Prostate gland (tissue), 2 donors: ENCODE measurements around the gene PTPN18. TPM values are rescaled to one million over a fixed set of nuclear protein-coding genes. Genes with fewer than 3 reads are reported as not detected.

Experiments used
- DNase-seq: peaks from one replicate; pipeline ENCODE4 v3.0.0-alpha.2; 2019; ENCODE audit warnings: low spot score
- H3K27ac ChIP-seq, 2 donors: fragments of 200-600 bp; sonication (generic); 2 replicates each; pipeline ENCODE4 v1.5.1; 2017 to 2019
- H3K27me3 ChIP-seq: fragments of 200-600 bp; sonication (generic); replicated peaks from 2 replicates; pipeline ENCODE4 v1.5.1; 2019; ENCODE audit not compliant: insufficient read depth
- H3K36me3 ChIP-seq, 2 donors: fragments of 200-600 bp; sonication (generic); 1 replicate in 1 of 2; 2 replicates in 1 of 2; pipeline versions ENCODE4 v1.5.1 to v1.8.1; 2017 to 2019
- H3K4me1 ChIP-seq: fragments of 200-600 bp; sonication (generic); replicated peaks from 2 replicates; pipeline ENCODE4 v1.5.1; 2019
- H3K4me3 ChIP-seq, 2 donors: fragments of 200-600 bp; sonication (generic); 2 replicates each; pipeline ENCODE4 v1.5.1; 2017 to 2019
- H3K9me3 ChIP-seq: fragments of 200-600 bp; sonication (generic); 2 replicates; pipeline ENCODE4 v1.5.1; 2017
- POLR2A ChIP-seq: fragments of 450-650 bp; IDR thresholded peaks from one replicate; pipeline ENCODE4 v1.6.1; 2016; ENCODE audit warnings: antibody characterized with exemption, mild to moderate bottlenecking
- POLR2AphosphoS5 ChIP-seq: sonication (generic); formaldehyde crosslinking; IDR thresholded peaks from one replicate; pipeline ENCODE4 v1.6.1; 2017; ENCODE audit warnings: antibody characterized with exemption
- WGBS: methylation state at CpG from one replicate; pipeline ENCODE4 v1.1.5; 2018; 5-methylcytosine and 5-hydroxymethylcytosine counted together
- intact Hi-C: fragments of 100-400 bp; cut with DNase I; formaldehyde crosslinking; loops from one replicate; pipeline ENCODE4 v1.14.2; 2022
- total RNA-seq, 2 donors: library from RNA; depleted of rRNA; stranded (reverse); fragments of >200 nt; gene quantifications; one replicate each; pipeline ENCODE4 v1.1.0, GENCODE V29; 2016
- TF ChIP-seq, protein P1 (sequence below), 4 experiments: fragments of 200-600 bp in 2 of 4; fragments of 450-650 bp in 2 of 4; sonication (generic) in 2 of 4; IDR thresholded peaks; 1 replicate in 3 of 4; 2 replicates in 1 of 4; pipeline ENCODE4 v1.5.1; 2016 to 2019; ENCODE audit warnings: antibody characterized with exemption in 4 of 4, mild to moderate bottlenecking in 2 of 4, moderate library complexity in 2 of 4

Gene PTPN18
- total RNA-seq, 2 donors from 2014 or later, result 37.1 to 93.6 TPM

DNA sequence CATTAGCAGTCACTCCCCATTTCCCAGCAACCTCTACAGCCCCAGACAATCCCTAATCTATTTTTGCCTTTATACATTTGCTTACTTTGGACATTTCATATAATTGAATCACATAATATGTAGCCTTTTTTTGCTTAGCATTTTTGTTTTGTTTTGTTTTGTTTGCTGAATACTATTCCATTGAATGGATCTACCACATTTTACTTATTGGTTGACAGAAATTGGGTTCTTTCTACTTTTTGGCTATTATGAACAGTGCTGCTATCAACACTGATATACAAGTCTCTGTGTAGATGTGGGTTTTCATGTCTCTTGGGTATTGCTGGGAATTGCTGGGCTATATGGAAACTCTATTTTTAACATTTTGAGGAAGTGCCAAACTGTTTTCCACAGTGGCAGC, 7.6 kb downstream of the PTPN18 start:
- intact Hi-C loops, result no loop called here
- no peak for TF ChIP-seq POLR2A
- TF ChIP-seq, protein P1, sequence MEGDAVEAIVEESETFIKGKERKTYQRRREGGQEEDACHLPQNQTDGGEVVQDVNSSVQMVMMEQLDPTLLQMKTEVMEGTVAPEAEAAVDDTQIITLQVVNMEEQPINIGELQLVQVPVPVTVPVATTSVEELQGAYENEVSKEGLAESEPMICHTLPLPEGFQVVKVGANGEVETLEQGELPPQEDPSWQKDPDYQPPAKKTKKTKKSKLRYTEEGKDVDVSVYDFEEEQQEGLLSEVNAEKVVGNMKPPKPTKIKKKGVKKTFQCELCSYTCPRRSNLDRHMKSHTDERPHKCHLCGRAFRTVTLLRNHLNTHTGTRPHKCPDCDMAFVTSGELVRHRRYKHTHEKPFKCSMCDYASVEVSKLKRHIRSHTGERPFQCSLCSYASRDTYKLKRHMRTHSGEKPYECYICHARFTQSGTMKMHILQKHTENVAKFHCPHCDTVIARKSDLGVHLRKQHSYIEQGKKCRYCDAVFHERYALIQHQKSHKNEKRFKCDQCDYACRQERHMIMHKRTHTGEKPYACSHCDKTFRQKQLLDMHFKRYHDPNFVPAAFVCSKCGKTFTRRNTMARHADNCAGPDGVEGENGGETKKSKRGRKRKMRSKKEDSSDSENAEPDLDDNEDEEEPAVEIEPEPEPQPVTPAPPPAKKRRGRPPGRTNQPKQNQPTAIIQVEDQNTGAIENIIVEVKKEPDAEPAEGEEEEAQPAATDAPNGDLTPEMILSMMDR (IDR thresholded peaks at IDR 0.05), result no peak
- no peak for TF ChIP-seq POLR2AphosphoS5
- H3K36me3 ChIP-seq, result no peaks in the 10 kb centered on the region
- H3K9me3 ChIP-seq, result no peaks in the 10 kb centered on the region
- no peak for DNase-seq
- H3K4me1 ChIP-seq, result no peaks in the 10 kb centered on the region
- no peak overlapping the region for H3K4me3 ChIP-seq
- no peaks in the 10 kb centered on the region for H3K27me3 ChIP-seq
- no peak overlapping the region for H3K27ac ChIP-seq

DNA sequence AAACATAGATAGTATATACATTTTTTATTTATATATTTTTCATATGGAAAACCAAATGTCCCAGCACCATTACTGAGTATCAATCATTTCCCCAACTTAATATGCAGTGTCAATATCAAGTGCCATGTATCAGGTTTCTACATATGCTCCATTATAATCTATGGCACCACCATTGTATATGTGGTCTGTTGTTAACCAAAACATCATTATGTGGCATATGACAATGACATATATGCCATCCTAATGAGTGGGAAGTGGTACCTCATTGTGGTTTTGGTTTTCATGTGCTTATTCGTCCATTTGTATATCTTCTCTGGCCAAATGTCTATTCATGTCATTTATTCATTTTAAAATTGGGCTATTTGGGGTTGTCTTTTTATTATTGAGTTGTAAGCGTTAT, 9.2 kb downstream of the PTPN18 start:
- H3K9me3 ChIP-seq, result no peaks in the 10 kb centered on the region
- H3K4me1 ChIP-seq, result no peaks in the 10 kb centered on the region
- no peak for TF ChIP-seq POLR2A
- no peak for TF ChIP-seq POLR2AphosphoS5
- TF ChIP-seq, protein P1 (IDR thresholded peaks at IDR 0.05), result no peak
- WGBS, result 89% methylated on average over 2 of the region's 2 CpGs
- no peak overlapping the region for H3K4me3 ChIP-seq
- DNase-seq, result no peak
- no peaks in the 10 kb centered on the region for H3K27me3 ChIP-seq
- H3K27ac ChIP-seq, result no peak overlapping the region
- H3K36me3 ChIP-seq, result no peaks in the 10 kb centered on the region
- intact Hi-C loops, result no loop called here

DNA sequence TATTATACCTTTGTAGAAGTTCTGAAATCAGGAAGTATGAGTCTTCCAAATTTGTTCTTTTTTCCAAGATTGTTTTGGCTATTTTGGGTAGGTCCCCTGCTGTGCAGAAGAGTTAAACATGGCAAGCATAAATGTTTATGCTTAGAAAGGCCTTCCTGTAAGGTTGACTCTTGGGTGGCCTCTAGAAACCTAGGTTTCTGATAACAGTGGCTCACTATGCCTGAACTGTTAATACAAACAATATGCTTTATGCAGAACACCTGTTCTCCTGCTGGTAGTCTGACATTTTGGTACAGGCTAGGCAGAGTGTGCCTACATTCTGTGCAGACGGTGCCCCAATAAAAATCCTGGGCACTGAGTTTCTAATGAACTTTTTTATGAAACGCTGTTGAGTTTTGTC, 10.1 kb downstream of the PTPN18 start:
- no peak for DNase-seq
- no peak overlapping the region for H3K27ac ChIP-seq
- 75% methylated on average over 2 of the region's 2 CpGs for WGBS

DNA sequence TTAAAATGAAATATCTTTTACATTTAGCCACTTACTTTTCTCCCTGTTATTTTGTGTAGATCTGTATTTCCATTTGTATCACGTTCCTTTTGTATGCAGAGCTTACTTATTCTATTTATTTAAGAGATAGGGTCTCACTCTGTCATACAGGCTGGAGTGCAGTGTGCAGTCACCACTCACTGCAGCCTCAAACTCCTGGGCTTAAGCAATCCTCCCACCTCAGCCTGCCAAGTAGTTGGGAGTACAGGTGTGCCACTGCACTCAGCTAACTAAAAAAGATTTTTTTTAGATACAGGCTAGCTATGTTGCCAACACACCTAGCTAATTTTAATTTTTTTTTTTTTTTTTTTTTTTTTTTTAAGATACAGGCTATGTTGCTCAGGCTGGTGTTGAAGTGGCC, 10.9 kb downstream of the PTPN18 start:
- WGBS, result 32% methylated on average over 1 of the region's 1 CpG
- no peak for DNase-seq
- H3K9me3 ChIP-seq, result no peaks in the 10 kb centered on the region
- intact Hi-C loops, result no loop called here
- H3K27ac ChIP-seq, result no peak overlapping the region
- TF ChIP-seq POLR2A (no peak), POLR2AphosphoS5 (no peak)
- TF ChIP-seq, protein P1 (IDR thresholded peaks at IDR 0.05), result no peak
- no peaks in the 10 kb centered on the region for H3K27me3 ChIP-seq
- H3K4me3 ChIP-seq, result no peak overlapping the region
- no peaks in the 10 kb centered on the region for H3K4me1 ChIP-seq
- no peaks in the 10 kb centered on the region for H3K36me3 ChIP-seq

More for the DNA sequence above, 10.1 kb downstream of the PTPN18 start:
- Histone ChIP-seq H3K9me3 (no peaks in the 10 kb centered on the region), H3K36me3 (no peaks in the 10 kb centered on the region), H3K27me3 (no peaks in the 10 kb centered on the region), H3K4me3 (no peak overlapping the region), H3K4me1 (no peaks in the 10 kb centered on the region)
- intact Hi-C loops, result no loop called here
- TF ChIP-seq POLR2A (no peak), POLR2AphosphoS5 (no peak)
- TF ChIP-seq, protein P1 (IDR thresholded peaks at IDR 0.05), result no peak

DNA sequence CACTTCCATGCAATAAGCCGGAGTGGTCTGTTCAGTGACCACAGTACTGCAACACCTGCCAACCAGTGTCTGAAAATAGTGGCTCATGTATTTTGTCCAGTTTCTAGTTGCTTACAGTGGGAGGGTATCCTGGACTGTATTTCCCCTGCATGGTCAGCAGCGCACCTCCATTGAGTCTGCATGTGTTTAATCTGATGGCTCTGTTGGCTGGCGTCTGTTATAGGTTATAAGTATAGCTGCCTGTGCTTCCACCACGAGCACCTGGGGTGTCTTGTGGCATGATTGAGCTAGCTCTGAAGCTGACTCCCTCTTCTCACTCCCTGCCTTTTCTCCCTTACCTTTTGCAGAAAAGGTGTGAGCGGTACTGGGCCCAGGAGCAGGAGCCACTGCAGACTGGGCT, 12.9 kb downstream of the PTPN18 start:
- H3K27me3 ChIP-seq, result no peaks in the 10 kb centered on the region
- intact Hi-C loops, result no loop called here
- DNase-seq, result no peak
- TF ChIP-seq POLR2A, result no peak
- TF ChIP-seq, protein P1 (IDR thresholded peaks at IDR 0.05), result no peak
- TF ChIP-seq POLR2AphosphoS5, result no peak
- no peaks in the 10 kb centered on the region for H3K4me1 ChIP-seq
- no peaks in the 10 kb centered on the region for H3K9me3 ChIP-seq
- no peak overlapping the region for H3K27ac ChIP-seq
- H3K36me3 ChIP-seq, result no peaks in the 10 kb centered on the region
- H3K4me3 ChIP-seq, result no peak overlapping the region
- 94% methylated on average over 5 of the region's 5 CpGs for WGBS
